ENCODE results near the gene OR4E1. TPM values are rescaled to one million over a fixed set of nuclear protein-coding genes. Genes with fewer than 3 reads are reported as not detected.

The OR4E1 gene, protein sequence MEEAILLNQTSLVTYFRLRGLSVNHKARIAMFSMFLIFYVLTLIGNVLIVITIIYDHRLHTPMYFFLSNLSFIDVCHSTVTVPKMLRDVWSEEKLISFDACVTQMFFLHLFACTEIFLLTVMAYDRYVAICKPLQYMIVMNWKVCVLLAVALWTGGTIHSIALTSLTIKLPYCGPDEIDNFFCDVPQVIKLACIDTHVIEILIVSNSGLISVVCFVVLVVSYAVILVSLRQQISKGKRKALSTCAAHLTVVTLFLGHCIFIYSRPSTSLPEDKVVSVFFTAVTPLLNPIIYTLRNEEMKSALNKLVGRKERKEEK
- polyA plus RNA-seq (2012; ENCODE audit: low read depth, missing spikeins): not detected

DNA sequence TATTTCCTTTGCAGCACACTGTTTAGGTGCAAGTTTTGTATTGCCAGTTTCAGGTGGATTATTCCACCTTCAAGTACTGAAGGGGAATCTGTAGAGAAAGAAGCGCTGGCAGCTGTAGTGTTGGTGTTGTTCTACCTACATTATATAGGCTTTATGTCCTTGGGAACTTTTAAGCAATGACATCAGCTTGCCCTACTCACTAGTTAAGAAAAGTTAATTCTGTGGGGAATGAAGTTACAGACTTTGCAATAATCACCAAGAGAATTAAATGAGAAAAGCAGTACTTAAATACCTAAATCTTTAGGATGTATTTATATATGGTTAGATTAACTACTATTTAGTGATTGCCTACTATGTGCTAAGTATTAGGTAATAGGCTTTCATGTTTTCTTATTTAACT is at the start of gene OR4E1:
Gene OR4E1, minus strand, starts transcription at position 101 of the 400 bp plus-strand sequence. CDS start 2,883 bp downstream, outside the sequence.
- FAIRE-seq (no peak), DNase-seq (ENCODE audit: insufficient read length, low spot score) (no peak)
- TF ChIP-seq POLR2A (IDR thresholded peaks at IDR 0.05; ENCODE audit: low read depth, low read length) (no peak), TAF1 (IDR thresholded peaks at IDR 0.05; ENCODE audit: low read depth, low read length) (no peak), SPI1 (IDR thresholded peaks at IDR 0.05; ENCODE audit: low read depth, low read length) (no peak), POU2F2 (IDR thresholded peaks at IDR 0.05; ENCODE audit: low read depth, low read length) (no peak), PAX5 (IDR thresholded peaks at IDR 0.05; ENCODE audit: insufficient read depth, low read length, severe bottlenecking) (no peak), POLR2AphosphoS5 (IDR thresholded peaks at IDR 0.05; ENCODE audit: low read depth, low read length) (no peak)

- FAIRE-seq (no peak), DNase-seq (ENCODE audit: insufficient read length, low spot score) (no peak)
- no peak for TF ChIP-seq POLR2AphosphoS5 (IDR thresholded peaks at IDR 0.05; ENCODE audit: low read depth, low read length)
- TF ChIP-seq PAX5 (IDR thresholded peaks at IDR 0.05; ENCODE audit: insufficient read depth, low read length, severe bottlenecking): no peak
- no peak for TF ChIP-seq POU2F2 (IDR thresholded peaks at IDR 0.05; ENCODE audit: low read depth, low read length)
- TF ChIP-seq SPI1 (IDR thresholded peaks at IDR 0.05; ENCODE audit: low read depth, low read length): no peak
- TF ChIP-seq TAF1 (IDR thresholded peaks at IDR 0.05; ENCODE audit: low read depth, low read length): no peak
- TF ChIP-seq POLR2A (IDR thresholded peaks at IDR 0.05; ENCODE audit: low read depth, low read length): no peak
These were observed 47.9 kb upstream of the OR4E1 start for GRCh38 chr14:21721504-21721903.

- TF ChIP-seq TAF1 (IDR thresholded peaks at IDR 0.05; ENCODE audit: low read depth, low read length) (no peak), POLR2A (IDR thresholded peaks at IDR 0.05; ENCODE audit: low read depth, low read length) (no peak), POU2F2 (IDR thresholded peaks at IDR 0.05; ENCODE audit: low read depth, low read length) (no peak), POLR2AphosphoS5 (IDR thresholded peaks at IDR 0.05; ENCODE audit: low read depth, low read length) (no peak), SPI1 (IDR thresholded peaks at IDR 0.05; ENCODE audit: low read depth, low read length) (no peak), PAX5 (IDR thresholded peaks at IDR 0.05; ENCODE audit: insufficient read depth, low read length, severe bottlenecking) (no peak)
- FAIRE-seq (no peak), DNase-seq (ENCODE audit: insufficient read length, low spot score) (no peak)
These were observed 46.2 kb upstream of the OR4E1 start for GRCh38 chr14:21719841-21720240.

- no peak for DNase-seq (ENCODE audit: insufficient read length, low spot score)
- TF ChIP-seq PAX5 (IDR thresholded peaks at IDR 0.05; ENCODE audit: insufficient read depth, low read length, severe bottlenecking) (no peak), POU2F2 (IDR thresholded peaks at IDR 0.05; ENCODE audit: low read depth, low read length) (no peak), TAF1 (IDR thresholded peaks at IDR 0.05; ENCODE audit: low read depth, low read length) (no peak), SPI1 (IDR thresholded peaks at IDR 0.05; ENCODE audit: low read depth, low read length) (no peak), POLR2A (IDR thresholded peaks at IDR 0.05; ENCODE audit: low read depth, low read length) (no peak), POLR2AphosphoS5 (IDR thresholded peaks at IDR 0.05; ENCODE audit: low read depth, low read length) (no peak)
- no peak for FAIRE-seq
These were observed 40.8 kb upstream of the OR4E1 start for GRCh38 chr14:21714318-21714929.

GRCh38 chr14:21712036-21712435 is 38.4 kb upstream of the OR4E1 start:
- no peak for FAIRE-seq
- TF ChIP-seq POU2F2 (IDR thresholded peaks at IDR 0.05; ENCODE audit: low read depth, low read length): no peak
- no peak for TF ChIP-seq TAF1 (IDR thresholded peaks at IDR 0.05; ENCODE audit: low read depth, low read length)
- TF ChIP-seq PAX5 (IDR thresholded peaks at IDR 0.05; ENCODE audit: insufficient read depth, low read length, severe bottlenecking): no peak
- TF ChIP-seq POLR2A (IDR thresholded peaks at IDR 0.05; ENCODE audit: low read depth, low read length): no peak
- TF ChIP-seq POLR2AphosphoS5 (IDR thresholded peaks at IDR 0.05; ENCODE audit: low read depth, low read length): no peak
- no peak for TF ChIP-seq SPI1 (IDR thresholded peaks at IDR 0.05; ENCODE audit: low read depth, low read length)

DNA sequence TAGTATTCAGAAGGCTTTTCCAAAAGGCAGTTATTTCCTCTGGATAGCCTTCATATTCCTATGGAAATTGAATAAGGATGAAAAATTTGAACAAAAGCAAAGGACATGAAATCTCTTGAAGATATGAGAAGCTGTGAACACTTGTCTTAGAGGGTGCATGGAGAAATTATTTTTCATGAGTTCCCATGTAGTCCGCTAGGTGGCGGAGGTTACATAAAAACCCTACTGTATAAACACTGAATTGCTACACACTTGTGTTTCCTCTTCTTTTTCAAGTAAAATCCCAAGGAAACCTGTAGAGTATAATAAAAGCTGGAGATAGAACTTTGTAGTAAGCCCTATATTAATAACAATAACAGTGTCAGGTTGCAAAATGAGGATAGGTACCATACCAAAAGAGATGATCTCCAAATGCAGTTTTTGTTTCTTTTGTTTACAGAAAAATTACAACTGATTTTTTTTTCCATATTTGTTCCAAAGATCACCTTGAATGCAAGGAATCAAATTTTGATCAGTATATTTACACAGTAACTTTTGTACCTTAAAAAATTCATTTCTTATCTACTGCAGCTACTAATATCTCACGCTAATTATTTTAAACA is 37.8 kb upstream of the OR4E1 start:
- TF ChIP-seq POLR2A (IDR thresholded peaks at IDR 0.05; ENCODE audit: low read depth, low read length) (no peak), TAF1 (IDR thresholded peaks at IDR 0.05; ENCODE audit: low read depth, low read length) (no peak), POLR2AphosphoS5 (IDR thresholded peaks at IDR 0.05; ENCODE audit: low read depth, low read length) (no peak), SPI1 (IDR thresholded peaks at IDR 0.05; ENCODE audit: low read depth, low read length) (no peak), PAX5 (IDR thresholded peaks at IDR 0.05; ENCODE audit: insufficient read depth, low read length, severe bottlenecking) (no peak), POU2F2 (IDR thresholded peaks at IDR 0.05; ENCODE audit: low read depth, low read length) (no peak)
- DNase-seq (ENCODE audit: insufficient read length, low spot score): peak; percentile 8
- peak; percentile 68 for FAIRE-seq

More at GRCh38 chr14:21712036-21712435, 38.4 kb upstream of the OR4E1 start:
- DNase-seq (ENCODE audit: insufficient read length, low spot score): no peak

DNA sequence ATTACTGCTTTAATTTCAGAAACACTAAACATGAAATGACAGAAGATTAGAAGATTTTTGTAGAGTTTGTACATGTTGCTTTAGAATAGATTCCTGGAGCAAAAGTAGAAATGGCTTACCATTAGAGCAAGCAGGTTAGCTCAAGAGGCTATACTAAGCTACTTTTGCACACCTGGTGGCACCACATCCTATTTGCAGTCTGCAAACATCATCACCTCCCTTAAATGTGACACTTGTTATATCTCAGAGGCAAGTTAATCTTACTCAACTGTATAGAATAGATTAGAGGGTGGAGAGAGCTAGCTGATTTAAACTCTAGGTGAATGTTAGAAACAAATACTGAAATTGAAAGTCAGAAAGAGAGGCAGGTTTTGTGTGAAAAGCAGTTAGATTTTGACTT is 30.7 kb upstream of the OR4E1 start:
- TF ChIP-seq POLR2A (IDR thresholded peaks at IDR 0.05; ENCODE audit: low read depth, low read length): no peak
- TF ChIP-seq TAF1 (IDR thresholded peaks at IDR 0.05; ENCODE audit: low read depth, low read length): no peak
- no peak for TF ChIP-seq POU2F2 (IDR thresholded peaks at IDR 0.05; ENCODE audit: low read depth, low read length)
- no peak for TF ChIP-seq POLR2AphosphoS5 (IDR thresholded peaks at IDR 0.05; ENCODE audit: low read depth, low read length)
- TF ChIP-seq PAX5 (IDR thresholded peaks at IDR 0.05; ENCODE audit: insufficient read depth, low read length, severe bottlenecking): no peak
- TF ChIP-seq SPI1 (IDR thresholded peaks at IDR 0.05; ENCODE audit: low read depth, low read length): no peak
- DNase-seq (ENCODE audit: insufficient read length, low spot score) (no peak), FAIRE-seq (no peak)

- TF ChIP-seq PAX5 (IDR thresholded peaks at IDR 0.05; ENCODE audit: insufficient read depth, low read length, severe bottlenecking) (no peak), POLR2AphosphoS5 (IDR thresholded peaks at IDR 0.05; ENCODE audit: low read depth, low read length) (no peak), POLR2A (IDR thresholded peaks at IDR 0.05; ENCODE audit: low read depth, low read length) (no peak), POU2F2 (IDR thresholded peaks at IDR 0.05; ENCODE audit: low read depth, low read length) (no peak), TAF1 (IDR thresholded peaks at IDR 0.05; ENCODE audit: low read depth, low read length) (no peak), SPI1 (IDR thresholded peaks at IDR 0.05; ENCODE audit: low read depth, low read length) (no peak)
- no peak for FAIRE-seq
- DNase-seq (ENCODE audit: insufficient read length, low spot score): no peak
These were observed 30.0 kb upstream of the OR4E1 start for GRCh38 chr14:21703357-21704326.
